Neural progenitor cell (in vitro differentiated cells): ENCODE results near the gene POR. TPM values are rescaled to one million over a fixed set of nuclear protein-coding genes. Genes with fewer than 3 reads are reported as not detected.

Experiments used
- DNase-seq: peaks from one replicate; pipeline ENCODE4 v3.0.0-alpha.2; 2016; ENCODE audit warnings: low spot score
- H2AFZ ChIP-seq: fragments of 200-600 bp; sonication (generic); replicated peaks from 2 replicates; pipeline ENCODE4 v1.6.1; 2016; ENCODE audit warnings: antibody characterized with exemption
- H3F3A ChIP-seq: fragments of 200-600 bp; sonication (generic); 2 replicates; pipeline ENCODE4 v1.6.1; 2016; ENCODE audit warnings: antibody characterized with exemption, low read depth
- H3K27ac ChIP-seq: fragments of 200-600 bp; sonication (generic); 2 replicates; pipeline ENCODE4 v1.5.1; 2016; ENCODE audit warnings: mild to moderate bottlenecking
- H3K27me3 ChIP-seq: fragments of 200-600 bp; sonication (generic); 2 replicates; pipeline ENCODE4 v1.6.1; 2016; ENCODE audit warnings: mild to moderate bottlenecking, moderate library complexity
- H3K36me3 ChIP-seq: fragments of 200-600 bp; sonication (generic); 2 replicates; pipeline ENCODE4 v1.5.1; 2016
- H3K4me1 ChIP-seq: fragments of 200-600 bp; sonication (generic); 2 replicates; pipeline ENCODE4 v1.6.1; 2016; ENCODE audit warnings: mixed run types
- H3K4me2 ChIP-seq: fragments of 200-600 bp; sonication (generic); 2 replicates; pipeline ENCODE4 v1.6.1; 2016
- H3K4me3 ChIP-seq: fragments of 200-600 bp; sonication (generic); 2 replicates; pipeline ENCODE4 v1.5.1; 2016
- H3K79me2 ChIP-seq: fragments of 200-600 bp; sonication (generic); 2 replicates; pipeline ENCODE4 v1.6.1; 2016; ENCODE audit warnings: low read depth
- H3K9ac ChIP-seq: fragments of 200-600 bp; sonication (generic); 2 replicates; pipeline ENCODE4 v1.6.1; 2016
- H3K9me3 ChIP-seq: fragments of 200-600 bp; sonication (generic); 2 replicates; pipeline ENCODE4 v1.5.1; 2016; ENCODE audit warnings: low read depth
- H4K20me1 ChIP-seq: fragments of 200-600 bp; sonication (generic); 2 replicates; pipeline ENCODE4 v1.6.1; 2016; ENCODE audit warnings: low read depth
- H3K27ac Mint-ChIP-seq: 3 replicates; pipeline ENCODE4 v1.8.0; 2021; ENCODE audit warnings: mixed read lengths
- H3K27me3 Mint-ChIP-seq: 2 replicates; pipeline ENCODE4 v1.8.0; 2022; ENCODE audit warnings: low read depth, mild to moderate bottlenecking, inconsistent platforms, moderate library complexity, mixed read lengths; ENCODE audit not compliant: insufficient read depth
- H3K36me3 Mint-ChIP-seq: 3 replicates; pipeline ENCODE4 v1.8.0; 2021; ENCODE audit warnings: mixed read lengths
- H3K4me1 Mint-ChIP-seq: 3 replicates; pipeline ENCODE4 v1.8.0; 2021; ENCODE audit warnings: mixed read lengths
- H3K4me3 Mint-ChIP-seq: 3 replicates; pipeline ENCODE4 v1.8.0; 2021; ENCODE audit warnings: mild to moderate bottlenecking, moderate library complexity, mixed read lengths
- H3K9me3 Mint-ChIP-seq: 3 replicates; pipeline ENCODE4 v1.8.0; 2020; ENCODE audit warnings: mixed read lengths
- CTCF ChIP-seq: fragments of 200-600 bp; sonication (generic); IDR thresholded peaks from 2 replicates; pipeline ENCODE4 v1.5.1; 2017; ENCODE audit warnings: antibody characterized with exemption, mild to moderate bottlenecking
- EZH2 ChIP-seq: fragments of 200-600 bp; sonication (generic); IDR thresholded peaks from 2 replicates; pipeline ENCODE4 v1.6.1; 2017; ENCODE audit warnings: antibody characterized with exemption, mild to moderate bottlenecking, moderate library complexity
- EZH2phosphoT487 ChIP-seq: fragments of 200-600 bp; sonication (generic); IDR thresholded peaks from 2 replicates; pipeline ENCODE4 v1.6.1; 2017; ENCODE audit warnings: antibody characterized with exemption
- total RNA-seq: library from RNA; depleted of rRNA; stranded (reverse); fragments of >200 nt; gene quantifications from 2 replicates; pipeline ENCODE4 v1.2.3, GENCODE V29; 2015; ENCODE audit warnings: low replicate concordance

The POR gene
- total RNA-seq, 1 donor from 2014 or later: 38.6 TPM

DNA sequence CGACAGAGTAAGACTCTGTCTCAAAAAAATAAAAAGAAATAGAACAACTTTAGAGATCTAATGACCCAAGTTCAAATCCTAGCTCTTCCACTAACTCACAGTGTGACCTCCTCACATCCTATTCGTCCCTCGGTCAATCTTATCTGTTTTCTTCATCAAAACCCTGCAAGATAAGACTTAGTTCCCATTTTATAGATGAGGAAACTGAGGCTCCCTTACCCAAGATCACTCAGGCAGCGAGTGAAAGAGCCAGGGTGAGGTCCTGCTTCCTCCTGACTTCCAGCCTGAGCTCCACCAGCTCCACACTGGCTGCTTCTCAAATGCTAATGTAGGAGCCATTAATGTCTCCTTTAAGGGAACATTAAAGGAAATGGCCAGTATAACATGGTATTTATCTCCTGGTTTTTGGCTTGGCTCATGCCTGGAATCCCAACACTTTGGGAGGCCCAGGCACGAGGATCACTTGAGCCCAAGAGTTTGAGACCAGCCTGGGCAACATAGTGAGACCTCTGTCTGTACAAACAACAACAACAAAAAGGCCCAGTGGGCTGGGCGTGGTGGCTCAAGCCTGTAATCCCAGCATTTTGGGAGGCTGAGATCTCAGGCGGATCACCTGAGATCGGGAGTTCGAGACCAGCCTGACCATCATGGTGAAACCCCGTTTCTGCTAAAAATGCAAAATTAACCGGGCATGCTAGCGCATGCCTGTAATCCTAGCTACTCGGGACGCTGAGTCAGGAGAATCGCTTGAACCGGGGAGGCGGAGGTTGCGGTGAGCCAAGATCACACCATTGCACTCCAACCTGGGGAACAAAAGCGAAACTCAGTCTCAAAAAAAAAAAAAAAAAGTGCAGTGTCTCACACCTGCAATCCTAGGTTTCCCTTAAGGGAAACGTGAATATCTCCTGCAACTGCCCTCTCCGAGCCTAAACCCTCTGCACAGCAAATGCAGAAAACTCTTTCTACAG lies 39.6 kb upstream of the POR start:
- no peak overlapping the region for H2AFZ ChIP-seq
- H3K4me3 Mint-ChIP-seq: peak overlapping the region; percentile 53
- peaks cover 3% of the 10 kb centered on the region for H3K36me3 Mint-ChIP-seq
- peaks cover 25% of the 10 kb centered on the region for H3K4me1 Mint-ChIP-seq
- H3K9me3 ChIP-seq: no peaks in the 10 kb centered on the region
- no peak overlapping the region for H3K27ac ChIP-seq
- no peak for DNase-seq
- no peak overlapping the region for H3K9ac ChIP-seq
- TF ChIP-seq CTCF (no peak), EZH2phosphoT487 (no peak), EZH2 (no peak)
- H3K27me3 Mint-ChIP-seq: no peaks in the 10 kb centered on the region
- H3K9me3 Mint-ChIP-seq: no peaks in the 10 kb centered on the region
- H3K4me3 ChIP-seq: no peak overlapping the region
- H3K27ac Mint-ChIP-seq: peak overlapping the region; percentile 86
- H3K4me1 ChIP-seq: peaks cover 6% of the 10 kb centered on the region
- H4K20me1 ChIP-seq: peaks cover 6% of the 10 kb centered on the region
- peaks cover 15% of the 10 kb centered on the region for H3K79me2 ChIP-seq
- H3K36me3 ChIP-seq: no peaks in the 10 kb centered on the region
- H3F3A ChIP-seq: peaks cover 5% of the 10 kb centered on the region
- H3K27me3 ChIP-seq: no peaks in the 10 kb centered on the region
- H3K4me2 ChIP-seq: no peak overlapping the region

GRCh38 chr7:75876126-75876881 lies 38.7 kb upstream of the POR start:
- H3K27me3 ChIP-seq: no peaks in the 10 kb centered on the region
- H2AFZ ChIP-seq: no peak overlapping the region
- H3K36me3 Mint-ChIP-seq: peaks cover 10% of the 10 kb centered on the region
- H3K4me1 Mint-ChIP-seq: peaks cover 34% of the 10 kb centered on the region
- DNase-seq: no peak
- no peaks in the 10 kb centered on the region for H3K9me3 Mint-ChIP-seq
- H3K4me3 ChIP-seq: no peak overlapping the region
- no peak overlapping the region for H3K27ac ChIP-seq
- H3K79me2 ChIP-seq: peaks cover 24% of the 10 kb centered on the region
- H4K20me1 ChIP-seq: peaks cover 15% of the 10 kb centered on the region
- peaks cover 14% of the 10 kb centered on the region for H3F3A ChIP-seq
- H3K4me1 ChIP-seq: peaks cover 14% of the 10 kb centered on the region
- H3K36me3 ChIP-seq: no peaks in the 10 kb centered on the region
- H3K4me2 ChIP-seq: no peak overlapping the region
- H3K9me3 ChIP-seq: no peaks in the 10 kb centered on the region
- no peak overlapping the region for H3K9ac ChIP-seq
- H3K27me3 Mint-ChIP-seq: peaks cover 2% of the 10 kb centered on the region
- H3K4me3 Mint-ChIP-seq: peak overlapping the region; percentile 24
- peak overlapping the region; percentile 72 for H3K27ac Mint-ChIP-seq
- TF ChIP-seq EZH2 (no peak), EZH2phosphoT487 (no peak), CTCF (no peak)

DNA sequence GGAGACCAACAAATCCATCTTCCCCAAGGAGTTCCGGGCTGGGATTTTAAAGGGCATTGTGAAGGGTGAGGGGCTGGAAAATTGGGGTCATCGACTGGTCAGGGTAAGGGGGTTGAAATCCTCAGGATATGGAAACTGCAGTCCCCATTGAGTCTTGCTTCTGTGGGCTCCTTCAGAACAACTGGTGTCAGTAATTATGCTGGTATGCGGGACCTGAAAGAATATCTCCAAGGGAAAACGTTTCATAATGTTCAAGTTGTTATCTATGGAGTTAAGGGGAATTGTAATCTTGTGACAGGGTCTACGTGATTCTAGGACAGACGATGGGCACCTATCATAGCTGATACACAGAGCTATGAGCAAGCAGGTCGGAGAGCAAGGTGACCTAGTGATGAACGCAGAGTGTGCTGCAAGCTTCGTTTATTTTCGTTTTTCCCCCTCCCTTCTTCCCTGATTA lies 36.6 kb upstream of the POR start:
- Histone ChIP-seq H3K9me3 (no peaks in the 10 kb centered on the region), H3K27ac (no peak overlapping the region), H3F3A (peaks cover 19% of the 10 kb centered on the region), H4K20me1 (peaks cover 35% of the 10 kb centered on the region), H3K4me2 (peak overlapping the region; percentile 60), H3K4me3 (peak overlapping the region; percentile 13), H3K36me3 (no peaks in the 10 kb centered on the region), H3K79me2 (peaks cover 41% of the 10 kb centered on the region), H2AFZ (no peak overlapping the region), H3K27me3 (no peaks in the 10 kb centered on the region), H3K9ac (no peak overlapping the region), H3K4me1 (peaks cover 18% of the 10 kb centered on the region)
- Mint-ChIP-seq H3K4me1 (peaks cover 42% of the 10 kb centered on the region), H3K36me3 (peaks cover 25% of the 10 kb centered on the region), H3K27ac (peak overlapping the region; percentile 94), H3K4me3 (peak overlapping the region; percentile 96), H3K9me3 (no peaks in the 10 kb centered on the region), H3K27me3 (peaks cover 5% of the 10 kb centered on the region)
- TF ChIP-seq EZH2 (no peak), EZH2phosphoT487 (no peak), CTCF (no peak)
- no peak for DNase-seq
